Caco-2 (cell line): Measurements from ENCODE around the gene MARF1. TPM values are rescaled to one million over a fixed set of nuclear protein-coding genes. Genes with fewer than 3 reads are reported as not detected.
"Not testable (repeated sequence)": the region's sequence is repeated elsewhere in the genome, so short reads cannot be mapped to it uniquely, and the experiment has no call there.

Experiments used
- BruUV-seq: library from RNA; stranded (reverse); fragments of 400-500 nt; replicated peaks from 2 replicates; lab custom pipeline; 2021; lab: Mats Ljungman, UMichigan
- CTCF ChIA-PET: fragments of 300-600 bp; sonication (Branson Sonifier 250); formaldehyde crosslinking; loops from one replicate; lab custom pipeline; 2022; ENCODE audit warnings: antibody characterized with exemption; lab: Charles Lee
- POLR2A ChIA-PET: fragments of 300-600 bp; sonication (Branson Sonifier 250); formaldehyde crosslinking; loops from one replicate; lab custom pipeline; 2022; ENCODE audit warnings: antibody characterized with exemption; lab: Charles Lee
- DNase-seq, 2 experiments: peaks; one replicate each; pipeline versions ENCODE4 v3.0.0 to v3.0.0-alpha.2; 2020 to 2022
- H3K27me3 ChIP-seq: replicated peaks from 2 replicates; pipeline ENCODE4 v1.6.0; 2011; ENCODE audit warnings: low read length; ENCODE audit not compliant: control insufficient read depth, insufficient read depth
- H3K36me3 ChIP-seq: 2 replicates; pipeline ENCODE4 v1.5.1; 2011; ENCODE audit warnings: low read length; ENCODE audit not compliant: control insufficient read depth, insufficient read depth
- H3K4me1 ChIP-seq: fragments of 250-450 bp; sonication (Bioruptor Pico); 2 replicates; pipeline ENCODE4 v1.5.1; 2020; ENCODE audit warnings: mild to moderate bottlenecking
- H3K4me3 ChIP-seq: 2 replicates; pipeline ENCODE4 v1.5.1; 2011; ENCODE audit warnings: low read depth, mild to moderate bottlenecking, control low read depth, low read length
- H3K9me3 ChIP-seq: fragments of 250-450 bp; sonication (Bioruptor Pico); 2 replicates; pipeline ENCODE4 v1.5.1; 2020; ENCODE audit warnings: mild to moderate bottlenecking, moderate library complexity
- H3K27ac Mint-ChIP-seq: one replicate; pipeline ENCODE4 v1.8.0; 2022; ENCODE audit warnings: mixed read lengths; ENCODE audit not compliant: unreplicated experiment
- H3K27me3 Mint-ChIP-seq: one replicate; pipeline ENCODE4 v1.8.0; 2022; ENCODE audit warnings: mixed read lengths; ENCODE audit not compliant: insufficient read depth, unreplicated experiment
- H3K36me3 Mint-ChIP-seq: one replicate; pipeline ENCODE4 v1.8.0; 2022; ENCODE audit warnings: mild to moderate bottlenecking, mixed read lengths; ENCODE audit not compliant: insufficient read depth, unreplicated experiment
- H3K4me1 Mint-ChIP-seq: one replicate; pipeline ENCODE4 v1.8.0; 2022; ENCODE audit warnings: low read depth, mixed read lengths; ENCODE audit not compliant: unreplicated experiment
- H3K4me3 Mint-ChIP-seq: one replicate; pipeline ENCODE4 v1.8.0; 2022; ENCODE audit warnings: mild to moderate bottlenecking, moderate library complexity, mixed read lengths; ENCODE audit not compliant: unreplicated experiment
- H3K9me3 Mint-ChIP-seq: one replicate; pipeline ENCODE4 v1.8.0; 2022; ENCODE audit warnings: mixed read lengths; ENCODE audit not compliant: unreplicated experiment
- CTCF ChIP-seq, 2 experiments: fragments of 200-600 bp in 1 of 2; IDR thresholded peaks; 1 replicate in 1 of 2; 2 replicates in 1 of 2; pipeline versions ENCODE4 v1.5.1 to v1.8.0; 2011 to 2022; ENCODE audit warnings: antibody characterized with exemption in 1 of 2, control low read depth in 1 of 2, inconsistent platforms in 1 of 2, low read depth in 1 of 2, low read length in 1 of 2, mild to moderate bottlenecking in 1 of 2, moderate library complexity in 1 of 2; ENCODE audit not compliant: insufficient read depth in 1 of 2, severe bottlenecking in 1 of 2, unreplicated experiment in 1 of 2
- intact Hi-C: fragments of 100-400 bp; cut with micrococcal nuclease; formaldehyde crosslinking; loops from one replicate; pipeline ENCODE4 v1.10.0; 2022; ENCODE audit not compliant: unreplicated experiment
- total RNA-seq: library from RNA; stranded (reverse); gene quantifications from 2 replicates; pipeline ENCODE4 v1.2.3, GENCODE V29; 2022

The MARF1 gene
- total RNA-seq, 1 experiment from 2014 or later: 22.3 TPM

GRCh38 chr16:15674571-15674970 lies 31.6 kb upstream of the MARF1 start:
- no peak for TF ChIP-seq CTCF (IDR thresholded peaks at IDR 0.05; ENCODE audit: insufficient read depth in 1 of 2, low read depth in 1 of 2, low read length in 1 of 2, severe bottlenecking in 1 of 2, unreplicated experiment in 1 of 2)
- ChIA-PET CTCF (no interaction called here), POLR2A (no interaction called here)
- intact Hi-C loops: no loop called here
- DNase-seq: no peak
- H3K27me3 ChIP-seq: no peaks in the 10 kb centered on the region
- no peaks in the 10 kb centered on the region for H3K9me3 ChIP-seq
- H3K4me3 ChIP-seq: no peak overlapping the region
- H3K9me3 Mint-ChIP-seq: no peaks in the 10 kb centered on the region
- BruUV-seq: no TSS peak
- H3K4me1 ChIP-seq: no peaks in the 10 kb centered on the region
- peaks cover 49% of the 10 kb centered on the region for H3K36me3 Mint-ChIP-seq
- H3K27me3 Mint-ChIP-seq: no peaks in the 10 kb centered on the region
- H3K4me1 Mint-ChIP-seq: no peaks in the 10 kb centered on the region
- H3K36me3 ChIP-seq: peaks cover 2% of the 10 kb centered on the region
- no peak overlapping the region for H3K27ac Mint-ChIP-seq
- H3K4me3 Mint-ChIP-seq: no peak overlapping the region

DNA sequence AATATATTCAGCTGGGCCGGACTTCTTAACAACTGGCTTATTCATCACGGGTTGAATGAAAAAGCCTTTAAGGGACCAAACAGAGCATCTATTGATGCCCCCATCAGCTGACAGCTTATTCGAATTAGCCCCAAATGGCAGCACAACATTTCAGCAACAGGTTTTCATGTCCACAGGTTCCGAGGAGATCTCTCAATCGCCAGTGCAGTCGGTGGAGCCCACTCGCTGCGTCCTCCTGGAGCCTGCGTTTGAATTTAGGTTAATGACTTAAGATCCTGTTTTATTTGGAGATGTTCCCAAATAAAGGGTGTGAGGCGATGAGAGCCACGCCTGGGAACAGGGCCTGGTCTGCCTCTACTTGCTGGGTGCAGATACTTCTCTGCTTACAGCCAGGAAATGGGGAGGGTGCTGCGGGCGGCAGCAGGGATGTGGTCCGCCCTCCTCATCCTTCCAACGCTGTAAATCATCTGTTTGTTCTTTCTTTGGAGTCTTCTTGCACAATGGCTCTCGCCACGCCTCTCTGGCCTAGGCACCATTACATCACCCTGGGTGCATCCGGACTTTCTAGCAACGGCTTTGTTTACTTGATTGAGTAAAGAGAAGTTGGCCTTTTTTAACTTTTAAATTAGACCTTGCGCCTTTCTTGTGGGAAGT lies 29.7 kb upstream of the MARF1 start:
- no peaks in the 10 kb centered on the region for H3K27me3 Mint-ChIP-seq
- H3K4me3 Mint-ChIP-seq: no peak overlapping the region
- DNase-seq: peak in 1 of 2 experiments; percentile 24
- no peak overlapping the region for H3K27ac Mint-ChIP-seq
- BruUV-seq: no TSS peak
- H3K4me1 Mint-ChIP-seq: no peaks in the 10 kb centered on the region
- POLR2A ChIA-PET: no interaction called here
- H3K9me3 Mint-ChIP-seq: no peaks in the 10 kb centered on the region
- H3K4me3 ChIP-seq: no peak overlapping the region
- no peaks in the 10 kb centered on the region for H3K4me1 ChIP-seq
- H3K27me3 ChIP-seq: no peaks in the 10 kb centered on the region
- CTCF ChIA-PET: no interaction called here
- TF ChIP-seq CTCF (IDR thresholded peaks at IDR 0.05; ENCODE audit: insufficient read depth in 1 of 2, low read depth in 1 of 2, low read length in 1 of 2, severe bottlenecking in 1 of 2, unreplicated experiment in 1 of 2): no peak
- peaks cover 36% of the 10 kb centered on the region for H3K36me3 Mint-ChIP-seq
- H3K9me3 ChIP-seq: no peaks in the 10 kb centered on the region
- intact Hi-C loops: no loop called here
- H3K36me3 ChIP-seq: peaks cover 2% of the 10 kb centered on the region

DNA sequence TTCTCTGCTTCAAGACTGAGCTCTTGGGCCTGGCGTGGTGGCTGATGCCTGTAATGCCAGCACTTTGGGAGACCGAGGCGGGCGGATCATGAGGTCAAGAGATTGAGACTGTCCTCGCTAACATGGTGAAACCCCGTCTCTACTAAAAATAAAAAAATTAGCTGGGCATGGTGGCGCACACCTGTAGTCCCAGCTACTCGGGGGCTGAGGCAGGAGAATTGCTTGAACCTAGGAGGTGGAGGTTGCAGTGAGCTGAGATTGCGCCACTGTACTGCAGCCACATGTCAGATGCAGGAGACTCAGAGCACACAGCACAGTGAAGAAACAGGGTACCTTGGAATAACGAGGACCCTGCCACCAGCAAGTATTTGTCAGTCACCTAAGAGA lies 29.2 kb upstream of the MARF1 start:
- DNase-seq, H3K9me3 Mint-ChIP-seq, H3K9me3 ChIP-seq, H3K27me3 Mint-ChIP-seq, H3K4me3 Mint-ChIP-seq, H3K36me3 ChIP-seq, BruUV-seq, H3K4me1 ChIP-seq, H3K27ac Mint-ChIP-seq, POLR2A ChIA-PET, H3K4me3 ChIP-seq, H3K27me3 ChIP-seq, intact Hi-C loops, H3K4me1 Mint-ChIP-seq: not testable (repeated sequence)
- CTCF ChIA-PET: interaction anchor here (0.8 kb wide), 1 partner anchor 10 kb away, joined by 4 read pairs; no protein-coding TSS in a partner anchor
- H3K36me3 Mint-ChIP-seq: peaks cover 39% of the 10 kb centered on the region
